Ishikawa (cell line): ENCODE results near the gene PLOD1.

Experiments
- CEBPB ChIP-seq: IDR thresholded peaks from 2 replicates; pipeline ENCODE4 v1.6.1; 2012
- CREB1 ChIP-seq: IDR thresholded peaks from 2 replicates; pipeline ENCODE4 v1.6.1; 2012; ENCODE audit warnings: low read depth
- EGR1 ChIP-seq: IDR thresholded peaks from 2 replicates; pipeline ENCODE4 v1.6.1; 2012
- EP300 ChIP-seq: IDR thresholded peaks from 2 replicates; pipeline ENCODE4 v1.6.1; 2012; ENCODE audit warnings: borderline replicate concordance
- FOXM1 ChIP-seq: IDR thresholded peaks from 2 replicates; pipeline ENCODE4 v1.6.1; 2012; ENCODE audit warnings: low read depth, borderline replicate concordance
- MAX ChIP-seq: IDR thresholded peaks from 2 replicates; pipeline ENCODE4 v1.6.1; 2012
- NFIC ChIP-seq: IDR thresholded peaks from 2 replicates; pipeline ENCODE4 v1.6.1; 2012
- RAD21 ChIP-seq: IDR thresholded peaks from 2 replicates; pipeline ENCODE4 v1.6.1; 2012; ENCODE audit warnings: low read depth
- REST ChIP-seq: IDR thresholded peaks from 2 replicates; pipeline ENCODE4 v1.6.1; 2012; ENCODE audit warnings: low read depth, mild to moderate bottlenecking
- TAF1 ChIP-seq: IDR thresholded peaks from 2 replicates; pipeline ENCODE4 v1.6.1; 2012; ENCODE audit warnings: low read depth, mild to moderate bottlenecking
- TCF12 ChIP-seq: IDR thresholded peaks from 2 replicates; pipeline ENCODE4 v1.6.1; 2012; ENCODE audit warnings: low read depth
- TEAD4 ChIP-seq: IDR thresholded peaks from 2 replicates; pipeline ENCODE4 v1.6.1; 2012
- USF1 ChIP-seq: IDR thresholded peaks from 2 replicates; pipeline ENCODE4 v1.6.1; 2012
- YY1 ChIP-seq: IDR thresholded peaks from 2 replicates; pipeline ENCODE4 v1.6.1; 2012; ENCODE audit warnings: low read depth

GRCh38 chr1:11944358-11944931 is 9.9 kb downstream of the PLOD1 start:
- TF ChIP-seq MAX: peak; percentile 73
- TF ChIP-seq EGR1: no peak
- no peak for TF ChIP-seq CREB1
- TF ChIP-seq TEAD4: peak; percentile 50; the same call in 1 of the 2 replicates
- TF ChIP-seq NFIC: no peak; the same call in 1 of the 2 replicates
- TF ChIP-seq CEBPB: no peak
- TF ChIP-seq EP300: peak; percentile 39; the same call in 1 of the 2 replicates
- TF ChIP-seq REST: no peak
- no peak for TF ChIP-seq TAF1
- TF ChIP-seq TCF12: no peak
- TF ChIP-seq YY1: no peak
- no peak for TF ChIP-seq FOXM1
- no peak for TF ChIP-seq RAD21
- no peak for TF ChIP-seq USF1
